DND-41 (cell line): ENCODE measurements around the gene POU2AF1.

ENCODE experiments used
- EZH2 ChIP-seq: IDR thresholded peaks from 3 replicates; pipeline ENCODE4 v1.6.1; 2012; ENCODE audit warnings: borderline replicate concordance, low read depth, mild to moderate bottlenecking, moderate library complexity, low read length, inconsistent platforms; ENCODE audit not compliant: severe bottlenecking
- TF ChIP-seq, protein P1 (sequence below): IDR thresholded peaks from 2 replicates; pipeline ENCODE4 v1.5.1; 2012; ENCODE audit warnings: borderline replicate concordance, low read length, moderate library complexity, mild to moderate bottlenecking; ENCODE audit not compliant: poor library complexity, severe bottlenecking; ENCODE audit errors: extremely low read depth

DNA sequence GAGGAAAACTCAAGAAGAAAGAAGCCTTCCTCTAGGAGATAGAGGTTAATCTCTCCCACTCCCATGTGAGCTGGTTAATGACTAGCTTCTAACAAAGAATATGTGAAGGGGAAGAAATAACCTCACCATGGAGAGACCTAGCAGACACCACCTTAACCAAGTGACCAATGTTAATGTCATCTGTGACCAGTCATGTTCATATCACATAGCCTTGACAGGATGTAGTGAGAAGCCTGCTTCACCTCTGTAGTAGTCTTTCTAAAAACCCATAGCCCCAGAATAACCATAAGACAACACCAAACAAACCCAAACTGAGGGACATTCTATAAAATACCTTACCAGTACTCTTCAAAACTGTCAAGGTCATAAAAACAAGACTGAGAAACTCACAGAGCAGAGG, 21.5 kb upstream of the POU2AF1 start:
- TF ChIP-seq, protein P1, sequence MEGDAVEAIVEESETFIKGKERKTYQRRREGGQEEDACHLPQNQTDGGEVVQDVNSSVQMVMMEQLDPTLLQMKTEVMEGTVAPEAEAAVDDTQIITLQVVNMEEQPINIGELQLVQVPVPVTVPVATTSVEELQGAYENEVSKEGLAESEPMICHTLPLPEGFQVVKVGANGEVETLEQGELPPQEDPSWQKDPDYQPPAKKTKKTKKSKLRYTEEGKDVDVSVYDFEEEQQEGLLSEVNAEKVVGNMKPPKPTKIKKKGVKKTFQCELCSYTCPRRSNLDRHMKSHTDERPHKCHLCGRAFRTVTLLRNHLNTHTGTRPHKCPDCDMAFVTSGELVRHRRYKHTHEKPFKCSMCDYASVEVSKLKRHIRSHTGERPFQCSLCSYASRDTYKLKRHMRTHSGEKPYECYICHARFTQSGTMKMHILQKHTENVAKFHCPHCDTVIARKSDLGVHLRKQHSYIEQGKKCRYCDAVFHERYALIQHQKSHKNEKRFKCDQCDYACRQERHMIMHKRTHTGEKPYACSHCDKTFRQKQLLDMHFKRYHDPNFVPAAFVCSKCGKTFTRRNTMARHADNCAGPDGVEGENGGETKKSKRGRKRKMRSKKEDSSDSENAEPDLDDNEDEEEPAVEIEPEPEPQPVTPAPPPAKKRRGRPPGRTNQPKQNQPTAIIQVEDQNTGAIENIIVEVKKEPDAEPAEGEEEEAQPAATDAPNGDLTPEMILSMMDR: no peak
- no peak for TF ChIP-seq EZH2
